ENCODE measurements around the gene GLOD5. TPM values are rescaled to one million over a fixed set of nuclear protein-coding genes. Genes with fewer than 3 reads are reported as not detected.

Gene GLOD5
- total and polyA plus RNA-seq, 2 of the 8 experiments (the other 6 are each of a cell fraction or from before 2014, with no cell fraction given), result 0.18 TPM; not detected in 1

GRCh38 chrX:48782795-48783194 is 21.2 kb downstream of the GLOD5 start (continued):
- no peak for TF ChIP-seq CHD7 (IDR thresholded peaks at IDR 0.05; ENCODE audit: insufficient replicate concordance, low read length)
- TF ChIP-seq RFX5 (IDR thresholded peaks at IDR 0.05; ENCODE audit: borderline replicate concordance, low read depth, low read length), result no peak
- TF ChIP-seq CEBPB (IDR thresholded peaks at IDR 0.05; ENCODE audit: low read depth, low read length), result no peak
- TF ChIP-seq POLR2AphosphoS5 (IDR thresholded peaks at IDR 0.05; ENCODE audit: low read depth, low read length), result no peak
- no peak for TF ChIP-seq SP4 (IDR thresholded peaks at IDR 0.05; ENCODE audit: low read length)
- no peak for TF ChIP-seq CTCF (IDR thresholded peaks at IDR 0.05; ENCODE audit: control extremely low read depth in 1 of 3, insufficient read depth in 1 of 3, low read depth in 1 of 3, low read length in 3 of 3)
- no peak for TF ChIP-seq MAFK (IDR thresholded peaks at IDR 0.05; ENCODE audit: low read depth, low read length)
- no peak for TF ChIP-seq SP2 (IDR thresholded peaks at IDR 0.05; ENCODE audit: low read length)
- TF ChIP-seq KDM4A (IDR thresholded peaks at IDR 0.05; ENCODE audit: low read depth, low read length, severe bottlenecking), result no peak
- no peak for TF ChIP-seq RAD21 (IDR thresholded peaks at IDR 0.05 in 1 of 2, conservative IDR thresholded peaks at IDR 0.05 in 1 of 2; ENCODE audit: low read depth in 2 of 2, low read length in 2 of 2)

Measured in H1 (cell line).